Measurements from ENCODE around the gene SMIM21.

Gene SMIM21

GRCh38 chr18:75450906-75451305 lies 23.4 kb upstream of the SMIM21 start:
- H2AFZ ChIP-seq: no peak overlapping the region
- H3K4me2 ChIP-seq (ENCODE audit: low read length): no peak overlapping the region
- no peak overlapping the region for H3K27ac ChIP-seq
- H3K27me3 ChIP-seq (ENCODE audit: control insufficient read depth, insufficient read depth, low read length): no peaks in the 10 kb centered on the region
- no peaks in the 10 kb centered on the region for H3K4me1 ChIP-seq
- no peak overlapping the region for H3K4me3 ChIP-seq (ENCODE audit: low read depth, low read length)
- no peaks in the 10 kb centered on the region for H3K9me3 ChIP-seq (ENCODE audit: control insufficient read depth, low read length)
- H3K79me2 ChIP-seq: no peaks in the 10 kb centered on the region
- H3K9ac ChIP-seq: no peak overlapping the region
- H3K36me3 ChIP-seq (ENCODE audit: control insufficient read depth, insufficient read depth, low read length): no peaks in the 10 kb centered on the region
- no peak for TF ChIP-seq CTCF (IDR thresholded peaks at IDR 0.05)

GRCh38 chr18:75441896-75442295 lies 14.4 kb upstream of the SMIM21 start:
- Histone ChIP-seq H3K27me3 (ENCODE audit: control insufficient read depth, insufficient read depth, low read length) (no peaks in the 10 kb centered on the region), H3K36me3 (ENCODE audit: control insufficient read depth, insufficient read depth, low read length) (no peaks in the 10 kb centered on the region), H3K79me2 (no peaks in the 10 kb centered on the region), H3K4me2 (ENCODE audit: low read length) (no peak overlapping the region), H3K4me1 (no peaks in the 10 kb centered on the region), H3K9ac (no peak overlapping the region), H3K27ac (no peak overlapping the region), H3K4me3 (ENCODE audit: low read depth, low read length) (no peak overlapping the region), H3K9me3 (ENCODE audit: control insufficient read depth, low read length) (no peaks in the 10 kb centered on the region), H2AFZ (no peak overlapping the region)
- TF ChIP-seq CTCF (IDR thresholded peaks at IDR 0.05): no peak

- Histone ChIP-seq H3K36me3 (ENCODE audit: control insufficient read depth, insufficient read depth, low read length) (no peaks in the 10 kb centered on the region), H2AFZ (no peak overlapping the region), H3K9ac (no peak overlapping the region), H3K27me3 (ENCODE audit: control insufficient read depth, insufficient read depth, low read length) (no peaks in the 10 kb centered on the region), H3K4me3 (ENCODE audit: low read depth, low read length) (no peak overlapping the region), H3K4me2 (ENCODE audit: low read length) (no peak overlapping the region), H3K27ac (no peak overlapping the region), H3K9me3 (ENCODE audit: control insufficient read depth, low read length) (no peaks in the 10 kb centered on the region), H3K79me2 (no peaks in the 10 kb centered on the region), H3K4me1 (no peaks in the 10 kb centered on the region)
- no peak for TF ChIP-seq CTCF (IDR thresholded peaks at IDR 0.05)
Measured at GRCh38 chr18:75439348-75439747, 11.8 kb upstream of the SMIM21 start.

- Histone ChIP-seq H3K9ac (no peak overlapping the region), H3K27me3 (ENCODE audit: control insufficient read depth, insufficient read depth, low read length) (no peaks in the 10 kb centered on the region), H3K27ac (no peak overlapping the region), H3K4me3 (ENCODE audit: low read depth, low read length) (no peak overlapping the region), H3K4me1 (no peaks in the 10 kb centered on the region), H3K4me2 (ENCODE audit: low read length) (no peak overlapping the region), H2AFZ (no peak overlapping the region), H3K79me2 (no peaks in the 10 kb centered on the region), H3K36me3 (ENCODE audit: control insufficient read depth, insufficient read depth, low read length) (no peaks in the 10 kb centered on the region), H3K9me3 (ENCODE audit: control insufficient read depth, low read length) (no peaks in the 10 kb centered on the region)
- no peak for TF ChIP-seq CTCF (IDR thresholded peaks at IDR 0.05)
Measured at GRCh38 chr18:75438891-75439290, 11.4 kb upstream of the SMIM21 start.

GRCh38 chr18:75437979-75438378 lies 10.5 kb upstream of the SMIM21 start:
- TF ChIP-seq CTCF (IDR thresholded peaks at IDR 0.05): no peak
- no peak overlapping the region for H3K27ac ChIP-seq
- H3K4me2 ChIP-seq (ENCODE audit: low read length): no peak overlapping the region
- no peaks in the 10 kb centered on the region for H3K79me2 ChIP-seq
- H3K9ac ChIP-seq: no peak overlapping the region
- no peak overlapping the region for H2AFZ ChIP-seq
- no peaks in the 10 kb centered on the region for H3K36me3 ChIP-seq (ENCODE audit: control insufficient read depth, insufficient read depth, low read length)
- no peaks in the 10 kb centered on the region for H3K9me3 ChIP-seq (ENCODE audit: control insufficient read depth, low read length)
- no peak overlapping the region for H3K4me3 ChIP-seq (ENCODE audit: low read depth, low read length)
- H3K27me3 ChIP-seq (ENCODE audit: control insufficient read depth, insufficient read depth, low read length): no peaks in the 10 kb centered on the region
- H3K4me1 ChIP-seq: no peaks in the 10 kb centered on the region
